Transverse colon (tissue), 4 donors: ENCODE results near the gene MGMT.

Experiments used
- EP300 ChIP-seq: sonication (generic); formaldehyde crosslinking; IDR thresholded peaks from one replicate; pipeline ENCODE4 v1.6.1; 2017; ENCODE audit warnings: antibody characterized with exemption, low read depth
- POLR2A ChIP-seq: fragments of 450-650 bp; IDR thresholded peaks from one replicate; pipeline ENCODE4 v1.6.1; 2016; ENCODE audit warnings: antibody characterized with exemption, mild to moderate bottlenecking, moderate library complexity
- POLR2AphosphoS5 ChIP-seq, 3 donors: sonication (generic); formaldehyde crosslinking; IDR thresholded peaks; one replicate each; pipeline ENCODE4 v1.6.1; 2016; ENCODE audit warnings: antibody characterized with exemption in 3 of 3
- TF ChIP-seq, protein P1 (sequence below), 5 experiments: fragments of 200-600 bp in 3 of 5; fragments of 450-650 bp in 2 of 5; sonication (generic) in 3 of 5; IDR thresholded peaks; 1 replicate in 2 of 5; 2 replicates in 3 of 5; pipeline ENCODE4 v1.5.1; 2016 to 2017; ENCODE audit warnings: antibody characterized with exemption in 5 of 5, inconsistent platforms in 3 of 5, mild to moderate bottlenecking in 2 of 5, moderate library complexity in 1 of 5

DNA sequence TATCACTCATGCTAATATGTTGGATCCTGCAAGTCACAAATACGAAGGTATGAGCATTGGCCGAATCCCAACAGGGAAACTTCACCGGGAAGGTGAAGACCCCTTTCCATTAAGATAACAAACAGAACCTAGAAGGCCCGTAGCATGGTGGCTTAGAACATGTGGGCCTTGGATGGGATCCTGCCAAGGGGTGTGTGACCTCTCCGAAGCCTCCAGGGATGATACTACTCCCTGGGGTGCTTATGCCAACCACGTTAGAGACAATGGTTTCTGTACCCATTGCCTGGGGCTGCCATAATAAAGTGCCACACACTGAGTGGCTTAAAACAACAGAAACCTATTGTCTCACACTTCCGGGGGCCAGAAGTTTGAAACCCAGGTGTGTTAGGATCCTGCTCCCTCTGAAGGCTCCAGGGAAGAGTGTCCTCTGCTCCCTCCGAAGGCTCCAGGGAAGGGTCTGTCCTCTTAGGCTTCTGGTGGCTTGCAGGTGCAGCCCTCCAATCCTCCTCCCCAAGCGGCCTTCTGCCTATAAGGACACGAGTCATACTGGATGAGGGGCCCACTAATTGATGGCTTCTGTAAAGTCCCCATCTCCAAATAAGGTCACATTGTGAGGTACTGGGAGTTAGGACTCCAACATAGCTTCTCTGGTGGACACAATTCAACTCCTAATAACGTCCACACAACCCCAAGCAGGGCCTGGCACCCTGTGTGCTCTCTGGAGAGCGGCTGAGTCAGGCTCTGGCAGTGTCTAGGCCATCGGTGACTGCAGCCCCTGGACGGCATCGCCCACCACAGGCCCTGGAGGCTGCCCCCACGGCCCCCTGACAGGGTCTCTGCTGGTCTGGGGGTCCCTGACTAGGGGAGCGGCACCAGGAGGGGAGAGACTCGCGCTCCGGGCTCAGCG, 992 bp upstream of the MGMT start:
- TF ChIP-seq, protein P1, sequence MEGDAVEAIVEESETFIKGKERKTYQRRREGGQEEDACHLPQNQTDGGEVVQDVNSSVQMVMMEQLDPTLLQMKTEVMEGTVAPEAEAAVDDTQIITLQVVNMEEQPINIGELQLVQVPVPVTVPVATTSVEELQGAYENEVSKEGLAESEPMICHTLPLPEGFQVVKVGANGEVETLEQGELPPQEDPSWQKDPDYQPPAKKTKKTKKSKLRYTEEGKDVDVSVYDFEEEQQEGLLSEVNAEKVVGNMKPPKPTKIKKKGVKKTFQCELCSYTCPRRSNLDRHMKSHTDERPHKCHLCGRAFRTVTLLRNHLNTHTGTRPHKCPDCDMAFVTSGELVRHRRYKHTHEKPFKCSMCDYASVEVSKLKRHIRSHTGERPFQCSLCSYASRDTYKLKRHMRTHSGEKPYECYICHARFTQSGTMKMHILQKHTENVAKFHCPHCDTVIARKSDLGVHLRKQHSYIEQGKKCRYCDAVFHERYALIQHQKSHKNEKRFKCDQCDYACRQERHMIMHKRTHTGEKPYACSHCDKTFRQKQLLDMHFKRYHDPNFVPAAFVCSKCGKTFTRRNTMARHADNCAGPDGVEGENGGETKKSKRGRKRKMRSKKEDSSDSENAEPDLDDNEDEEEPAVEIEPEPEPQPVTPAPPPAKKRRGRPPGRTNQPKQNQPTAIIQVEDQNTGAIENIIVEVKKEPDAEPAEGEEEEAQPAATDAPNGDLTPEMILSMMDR (IDR thresholded peaks at IDR 0.05) = no peak
- TF ChIP-seq EP300 = no peak
- TF ChIP-seq POLR2A = no peak
- no peak for TF ChIP-seq POLR2AphosphoS5 (IDR thresholded peaks at IDR 0.05)
